ENCODE data around the gene SLC2A9. TPM values are rescaled to one million over a fixed set of nuclear protein-coding genes. Genes with fewer than 3 reads are reported as not detected.
"Not testable (repeated sequence)": the region's sequence is repeated elsewhere in the genome, so short reads cannot be mapped to it uniquely, and the experiment has no call there.

Gene SLC2A9
- total RNA-seq, 1 donor from 2014 or later, result 19.0 TPM

DNA sequence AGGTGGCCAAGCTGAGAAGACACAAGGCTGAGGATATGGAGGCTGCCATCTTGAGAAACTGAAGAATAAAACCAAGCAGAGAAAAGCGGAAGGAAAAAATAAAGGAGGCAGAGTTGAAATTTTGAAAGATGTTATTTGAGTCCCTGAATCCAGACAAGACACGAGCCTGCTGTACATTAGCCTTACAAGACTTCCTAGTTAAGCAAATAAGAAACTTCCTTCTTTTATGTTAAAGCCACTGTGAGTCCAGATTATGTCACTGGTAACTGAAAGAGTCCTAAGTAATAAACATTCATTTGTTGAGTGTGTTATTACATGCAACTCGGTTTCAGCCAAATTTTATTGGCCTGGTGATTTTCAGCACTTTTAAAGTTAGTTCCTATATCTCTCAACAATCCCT, 209.5 kb downstream of the SLC2A9 start:
- DNase-seq (no peak), ATAC-seq (peak; percentile 69)
- Histone ChIP-seq H3K4me3 (no peak overlapping the region), H3K9me3 (no peaks in the 10 kb centered on the region), H3K36me3 (no peaks in the 10 kb centered on the region), H3K27ac (peak overlapping the region; percentile 48), H3K4me1 (peaks cover 7% of the 10 kb centered on the region), H3K27me3 (no peaks in the 10 kb centered on the region)
- intact Hi-C loops (cut with DNase I), result no loop called here
- TF ChIP-seq, protein P1, sequence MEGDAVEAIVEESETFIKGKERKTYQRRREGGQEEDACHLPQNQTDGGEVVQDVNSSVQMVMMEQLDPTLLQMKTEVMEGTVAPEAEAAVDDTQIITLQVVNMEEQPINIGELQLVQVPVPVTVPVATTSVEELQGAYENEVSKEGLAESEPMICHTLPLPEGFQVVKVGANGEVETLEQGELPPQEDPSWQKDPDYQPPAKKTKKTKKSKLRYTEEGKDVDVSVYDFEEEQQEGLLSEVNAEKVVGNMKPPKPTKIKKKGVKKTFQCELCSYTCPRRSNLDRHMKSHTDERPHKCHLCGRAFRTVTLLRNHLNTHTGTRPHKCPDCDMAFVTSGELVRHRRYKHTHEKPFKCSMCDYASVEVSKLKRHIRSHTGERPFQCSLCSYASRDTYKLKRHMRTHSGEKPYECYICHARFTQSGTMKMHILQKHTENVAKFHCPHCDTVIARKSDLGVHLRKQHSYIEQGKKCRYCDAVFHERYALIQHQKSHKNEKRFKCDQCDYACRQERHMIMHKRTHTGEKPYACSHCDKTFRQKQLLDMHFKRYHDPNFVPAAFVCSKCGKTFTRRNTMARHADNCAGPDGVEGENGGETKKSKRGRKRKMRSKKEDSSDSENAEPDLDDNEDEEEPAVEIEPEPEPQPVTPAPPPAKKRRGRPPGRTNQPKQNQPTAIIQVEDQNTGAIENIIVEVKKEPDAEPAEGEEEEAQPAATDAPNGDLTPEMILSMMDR (IDR thresholded peaks at IDR 0.05), result no peak

- TF ChIP-seq, protein P1 (IDR thresholded peaks at IDR 0.05), result no peak
- H3K4me1 ChIP-seq, result peaks cover 6% of the 10 kb centered on the region
- no peaks in the 10 kb centered on the region for H3K36me3 ChIP-seq
- no peaks in the 10 kb centered on the region for H3K27me3 ChIP-seq
- H3K4me3 ChIP-seq, result no peak overlapping the region
- no peak for ATAC-seq
- intact Hi-C loops (cut with DNase I), result no loop called here
- no peak for DNase-seq
- no peak overlapping the region for H3K27ac ChIP-seq
- H3K9me3 ChIP-seq, result no peaks in the 10 kb centered on the region
Measured at GRCh38 chr4:9808077-9808476, 213.2 kb downstream of the SLC2A9 start.

DNA sequence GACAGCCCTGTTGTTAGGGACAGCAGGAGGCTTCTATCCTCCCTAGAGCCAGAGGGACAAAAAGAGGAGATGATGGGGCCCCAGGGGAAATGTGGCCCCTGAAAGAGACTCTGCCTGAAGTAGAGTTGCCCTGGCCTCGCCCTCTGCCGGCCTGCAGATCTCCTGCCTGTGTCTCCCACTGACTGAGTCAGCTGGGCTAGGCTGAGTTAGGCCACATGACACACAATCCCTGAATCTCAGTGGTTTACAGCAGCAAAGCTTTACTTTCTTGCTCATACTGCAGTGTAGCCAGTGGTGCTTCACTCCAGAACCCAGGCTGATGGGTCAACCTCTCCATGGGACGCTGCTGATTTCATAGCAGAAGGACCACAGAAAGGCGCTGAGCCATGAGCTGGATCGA, 216.4 kb downstream of the SLC2A9 start:
- ATAC-seq (no peak), DNase-seq (no peak)
- Histone ChIP-seq H3K36me3 (no peaks in the 10 kb centered on the region), H3K4me3 (no peak overlapping the region), H3K27ac (no peak overlapping the region), H3K9me3 (no peaks in the 10 kb centered on the region), H3K4me1 (no peaks in the 10 kb centered on the region), H3K27me3 (no peaks in the 10 kb centered on the region)
- intact Hi-C loops (cut with DNase I), result no loop called here
- TF ChIP-seq, protein P1 (IDR thresholded peaks at IDR 0.05), result no peak

- TF ChIP-seq, protein P1 (IDR thresholded peaks at IDR 0.05), result no peak
- intact Hi-C loops (cut with DNase I), result no loop called here
- no peaks in the 10 kb centered on the region for H3K36me3 ChIP-seq
- ATAC-seq (no peak), DNase-seq (no peak)
- H3K9me3 ChIP-seq, result no peaks in the 10 kb centered on the region
- no peaks in the 10 kb centered on the region for H3K4me1 ChIP-seq
- H3K27me3 ChIP-seq, result no peaks in the 10 kb centered on the region
- H3K27ac ChIP-seq, result no peak overlapping the region
- H3K4me3 ChIP-seq, result no peak overlapping the region
Measured at GRCh38 chr4:9800848-9801247, 220.4 kb downstream of the SLC2A9 start.

GRCh38 chr4:9796641-9797040, 224.7 kb downstream of the SLC2A9 start:
- H3K36me3 ChIP-seq; intact Hi-C loops (cut with DNase I); H3K27me3 ChIP-seq; H3K9me3 ChIP-seq; ATAC-seq; H3K4me1 ChIP-seq; H3K4me3 ChIP-seq; DNase-seq; H3K27ac ChIP-seq: not testable (repeated sequence)

GRCh38 chr4:9792381-9792780, 228.9 kb downstream of the SLC2A9 start:
- intact Hi-C loops (cut with DNase I), result no loop called here

DNA sequence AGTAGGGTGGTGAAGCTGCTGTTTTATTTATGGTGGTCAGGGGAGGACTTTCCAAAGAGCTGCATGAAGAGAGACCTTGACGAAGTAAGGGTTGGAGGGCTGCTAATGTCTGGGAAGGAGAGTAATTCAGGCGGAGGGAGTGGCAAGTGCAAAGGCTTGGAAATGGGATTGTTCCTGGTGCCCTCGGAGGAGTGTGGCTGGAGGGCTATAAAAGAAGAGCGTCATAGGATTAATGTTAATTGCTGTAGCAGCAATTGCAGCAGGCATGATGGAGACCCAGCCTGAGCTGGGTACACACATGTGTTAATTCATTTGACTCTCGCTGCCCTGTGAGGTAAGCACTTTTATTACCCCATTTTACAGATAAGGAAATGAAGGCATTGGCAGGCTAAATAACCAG, 235.4 kb downstream of the SLC2A9 start:
- DNase-seq; H3K36me3 ChIP-seq; H3K4me3 ChIP-seq; ATAC-seq; H3K27ac ChIP-seq; H3K4me1 ChIP-seq; intact Hi-C loops (cut with DNase I); H3K9me3 ChIP-seq: not testable (repeated sequence)
- peaks cover 18% of the 10 kb centered on the region for H3K27me3 ChIP-seq

More at GRCh38 chr4:9792381-9792780, 228.9 kb downstream of the SLC2A9 start:
- ATAC-seq, result no peak
- no peaks in the 10 kb centered on the region for H3K36me3 ChIP-seq
- TF ChIP-seq, protein P1 (IDR thresholded peaks at IDR 0.05), result no peak
- H3K27me3 ChIP-seq, result no peaks in the 10 kb centered on the region
- no peak overlapping the region for H3K27ac ChIP-seq
- H3K9me3 ChIP-seq, result no peaks in the 10 kb centered on the region
- no peaks in the 10 kb centered on the region for H3K4me1 ChIP-seq
- no peak for DNase-seq
- H3K4me3 ChIP-seq, result no peak overlapping the region

All from upper lobe of right lung (tissue), 1 donor.